Measurements from ENCODE around the gene ATP1B4. TPM values are rescaled to one million over a fixed set of nuclear protein-coding genes. Genes with fewer than 3 reads are reported as not detected.

ATP1B4 gene
- total RNA-seq, 1 donor: not detected

DNA sequence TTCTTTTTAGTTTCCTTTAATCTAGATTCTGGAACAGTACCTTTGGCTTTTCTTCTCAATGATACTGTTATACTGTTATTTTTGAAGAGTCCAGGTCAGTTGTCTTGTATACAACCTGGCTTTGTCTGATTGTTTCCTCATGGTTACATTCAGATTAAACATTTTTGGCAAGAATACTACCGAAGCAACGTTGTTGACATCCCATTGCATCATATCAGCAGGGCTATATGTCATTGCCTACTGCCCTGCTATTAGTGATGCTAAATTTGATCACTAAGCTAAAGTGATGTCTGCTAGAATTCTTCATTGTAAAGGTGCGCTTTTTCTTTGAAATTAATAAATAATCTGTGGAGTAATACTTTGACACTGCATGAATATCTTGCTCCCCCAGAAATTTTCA lies 5.8 kb upstream of the ATP1B4 start:
- no peak overlapping the region for H3K4me3 ChIP-seq (ENCODE audit: low read depth, low read length)
- TF ChIP-seq, protein P1, sequence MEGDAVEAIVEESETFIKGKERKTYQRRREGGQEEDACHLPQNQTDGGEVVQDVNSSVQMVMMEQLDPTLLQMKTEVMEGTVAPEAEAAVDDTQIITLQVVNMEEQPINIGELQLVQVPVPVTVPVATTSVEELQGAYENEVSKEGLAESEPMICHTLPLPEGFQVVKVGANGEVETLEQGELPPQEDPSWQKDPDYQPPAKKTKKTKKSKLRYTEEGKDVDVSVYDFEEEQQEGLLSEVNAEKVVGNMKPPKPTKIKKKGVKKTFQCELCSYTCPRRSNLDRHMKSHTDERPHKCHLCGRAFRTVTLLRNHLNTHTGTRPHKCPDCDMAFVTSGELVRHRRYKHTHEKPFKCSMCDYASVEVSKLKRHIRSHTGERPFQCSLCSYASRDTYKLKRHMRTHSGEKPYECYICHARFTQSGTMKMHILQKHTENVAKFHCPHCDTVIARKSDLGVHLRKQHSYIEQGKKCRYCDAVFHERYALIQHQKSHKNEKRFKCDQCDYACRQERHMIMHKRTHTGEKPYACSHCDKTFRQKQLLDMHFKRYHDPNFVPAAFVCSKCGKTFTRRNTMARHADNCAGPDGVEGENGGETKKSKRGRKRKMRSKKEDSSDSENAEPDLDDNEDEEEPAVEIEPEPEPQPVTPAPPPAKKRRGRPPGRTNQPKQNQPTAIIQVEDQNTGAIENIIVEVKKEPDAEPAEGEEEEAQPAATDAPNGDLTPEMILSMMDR (IDR thresholded peaks at IDR 0.05; ENCODE audit: insufficient read depth, low read length): no peak
- DNase-seq (ENCODE audit: low read depth): no peak

DNA sequence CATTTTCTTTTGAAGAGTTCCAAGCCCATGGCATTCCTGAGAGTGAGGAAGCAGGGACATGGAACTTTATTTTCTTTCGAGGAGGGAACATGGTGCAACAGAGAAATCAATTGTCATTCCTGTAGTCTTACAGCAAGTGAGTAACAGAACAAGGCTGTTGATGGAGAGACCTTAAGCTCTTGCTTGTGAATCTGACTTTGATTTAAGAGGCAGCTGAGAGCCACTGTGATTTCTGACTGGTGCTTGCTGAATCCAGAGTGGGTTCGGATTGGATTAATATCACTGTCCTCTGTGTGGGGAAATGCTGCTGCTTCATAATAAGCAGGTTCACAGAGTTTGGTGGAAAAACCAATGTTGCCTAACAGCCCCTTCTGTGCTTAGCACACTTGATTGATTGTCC lies 4.7 kb upstream of the ATP1B4 start:
- no peak overlapping the region for H3K4me3 ChIP-seq (ENCODE audit: low read depth, low read length)
- TF ChIP-seq, protein P1 (IDR thresholded peaks at IDR 0.05; ENCODE audit: insufficient read depth, low read length): no peak
- no peak for DNase-seq (ENCODE audit: low read depth)

DNA sequence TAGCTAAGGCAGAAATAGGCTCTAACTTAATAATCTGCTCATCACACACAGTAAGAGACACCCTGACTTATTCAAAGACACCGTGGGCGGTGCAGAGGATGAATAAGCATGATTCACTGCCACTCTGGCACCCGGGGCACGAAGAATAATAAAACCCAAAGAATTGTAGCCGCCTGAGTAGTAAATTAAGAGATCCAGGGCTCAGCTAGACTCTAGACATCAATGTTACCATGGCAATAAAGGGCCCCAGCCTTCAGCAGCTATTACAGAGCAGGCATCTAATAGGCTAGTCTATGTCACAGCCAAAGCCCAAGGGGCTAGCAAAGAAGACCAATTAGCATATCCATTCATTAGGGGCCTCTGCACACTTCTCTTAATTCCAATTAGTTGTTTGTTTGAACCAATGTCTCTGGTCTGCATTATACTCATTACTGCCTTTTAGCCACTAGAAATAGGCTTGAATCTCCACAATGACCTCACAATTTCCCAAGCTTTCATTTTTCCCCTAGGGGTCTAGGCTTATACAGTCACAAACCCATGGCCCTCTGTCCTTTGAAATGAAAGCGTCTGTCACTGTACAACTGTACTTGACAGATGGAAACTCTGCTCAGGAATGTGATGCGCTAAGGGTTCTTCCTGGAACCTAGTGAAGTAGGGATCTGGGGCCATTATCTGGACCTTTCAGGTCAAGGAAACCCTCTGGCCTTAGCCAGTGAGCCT lies 3.0 kb upstream of the ATP1B4 start:
- TF ChIP-seq, protein P1 (IDR thresholded peaks at IDR 0.05; ENCODE audit: insufficient read depth, low read length): no peak
- DNase-seq (ENCODE audit: low read depth): peak; percentile 2
- H3K4me3 ChIP-seq (ENCODE audit: low read depth, low read length): no peak overlapping the region

DNA sequence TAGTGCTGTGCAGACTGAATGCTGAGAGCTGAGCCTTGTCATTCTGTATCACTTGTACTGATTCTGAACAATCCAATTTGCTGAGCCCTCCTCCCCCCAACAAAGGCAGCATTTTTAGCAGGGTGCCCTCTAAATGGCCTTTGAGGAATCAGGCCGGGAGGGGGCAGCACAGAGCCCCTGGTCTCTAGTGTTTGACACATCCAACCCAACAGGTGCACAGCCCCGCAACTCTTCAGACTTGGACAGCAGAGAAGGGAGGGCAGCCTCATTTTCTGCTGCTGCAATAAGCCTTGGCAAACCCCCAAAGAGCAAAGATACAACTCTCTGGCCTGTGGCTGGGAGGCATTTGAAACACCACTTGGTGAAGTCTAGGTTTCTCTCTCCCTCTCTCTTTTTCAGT lies 3.4 kb downstream of the ATP1B4 start:
- TF ChIP-seq, protein P1 (IDR thresholded peaks at IDR 0.05; ENCODE audit: insufficient read depth, low read length): peak; percentile 46
- no peak overlapping the region for H3K4me3 ChIP-seq (ENCODE audit: low read depth, low read length)
- DNase-seq (ENCODE audit: low read depth): peak; percentile 5

DNA sequence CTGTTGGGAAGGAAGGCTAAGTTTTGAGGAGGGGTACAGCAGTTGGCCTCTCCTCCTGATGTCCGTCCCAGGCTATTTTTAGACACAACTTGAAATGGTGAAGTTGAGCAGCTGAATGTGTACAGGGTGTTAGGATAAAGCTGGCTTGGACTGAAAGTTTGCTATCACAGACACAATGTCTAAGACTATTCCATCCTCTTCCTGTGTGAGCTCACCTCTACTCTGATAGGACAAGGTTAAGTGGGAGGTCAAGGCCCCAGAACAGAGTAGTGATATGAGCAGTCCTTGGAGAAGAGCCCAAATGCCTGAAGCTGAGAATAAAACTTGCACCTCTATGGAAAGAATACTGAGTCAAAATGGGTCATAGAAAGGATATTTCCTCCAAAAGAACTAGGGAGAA lies 4.1 kb downstream of the ATP1B4 start:
- TF ChIP-seq, protein P1 (IDR thresholded peaks at IDR 0.05; ENCODE audit: insufficient read depth, low read length): no peak
- no peak overlapping the region for H3K4me3 ChIP-seq (ENCODE audit: low read depth, low read length)
- DNase-seq (ENCODE audit: low read depth): no peak

DNA sequence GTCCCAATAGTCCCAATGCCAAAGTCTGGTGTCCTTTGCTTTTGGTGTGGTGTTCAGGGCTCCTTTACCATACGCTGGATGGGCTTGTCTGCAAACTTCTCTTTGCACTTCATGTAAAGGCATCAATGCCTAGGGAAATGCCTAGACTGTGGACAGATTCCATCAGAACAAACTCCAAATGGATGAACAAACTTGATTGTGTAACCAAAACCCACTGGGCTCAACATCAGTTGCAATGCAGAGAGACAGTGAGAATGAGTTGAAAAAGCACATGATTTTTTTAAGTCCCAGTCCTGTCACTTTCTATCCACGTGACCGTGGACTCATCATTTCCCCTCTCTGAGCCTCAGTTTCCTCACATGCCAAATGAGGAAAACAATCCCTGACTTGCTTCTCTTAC lies 4.9 kb downstream of the ATP1B4 start:
- no peak for DNase-seq (ENCODE audit: low read depth)
- TF ChIP-seq, protein P1 (IDR thresholded peaks at IDR 0.05; ENCODE audit: insufficient read depth, low read length): no peak
- no peak overlapping the region for H3K4me3 ChIP-seq (ENCODE audit: low read depth, low read length)
